ENCODE results near the gene MFSD6L. TPM values are rescaled to one million over a fixed set of nuclear protein-coding genes. Genes with fewer than 3 reads are reported as not detected.
A peak's percentile ranks its signal among the peaks of the same experiment; 100 is the strongest.

Gene MFSD6L
- total and polyA plus RNA-seq, 12 donors, result 0.06 to 0.24 (median 0.13) TPM; not detected in 7

- TF ChIP-seq CTCF (IDR thresholded peaks at IDR 0.05), result peak in 3 of 6 experiments; percentile 17 to 25 (median 24)
- no peak for TF ChIP-seq POLR2A (IDR thresholded peaks at IDR 0.05)
- Histone ChIP-seq H3K4me1 (replicated peaks in 1 of 2) (no peaks in the 10 kb centered on the region), H3K27ac (no peak overlapping the region), H3K4me3 (no peak overlapping the region), H3K9me3 (replicated peaks in 1 of 3) (peaks cover 0 to 4% (median 0%) of the 10 kb centered on the region in 3 donors), H3K36me3 (replicated peaks in 1 of 2) (no peaks in the 10 kb centered on the region), H3K27me3 (no peaks in the 10 kb centered on the region)
- intact Hi-C loops (cut with DNase I), result no loop called here
- WGBS, 4 donors, result 14 to 32% (median 29%) methylated on average over 1 of the region's 1 CpG
- no peak for DNase-seq
Observed at GRCh38 chr17:8753976-8754440, 45.2 kb downstream of the MFSD6L start.

GRCh38 chr17:8753136-8753975 lies 45.8 kb downstream of the MFSD6L start:
- Histone ChIP-seq H3K27me3 (no peaks in the 10 kb centered on the region), H3K9me3 (replicated peaks in 1 of 3) (peaks cover 0 to 4% (median 0%) of the 10 kb centered on the region in 3 donors), H3K27ac (no peak overlapping the region), H3K4me3 (no peak overlapping the region), H3K36me3 (replicated peaks in 1 of 2) (no peaks in the 10 kb centered on the region), H3K4me1 (replicated peaks in 1 of 2) (no peaks in the 10 kb centered on the region)
- DNase-seq, result no peak
- intact Hi-C loops (cut with DNase I), result no loop called here
- no peak for TF ChIP-seq POLR2A (IDR thresholded peaks at IDR 0.05)
- TF ChIP-seq CTCF (IDR thresholded peaks at IDR 0.05), result no peak
- WGBS, 4 donors, result 56 to 82% (median 81%) methylated on average over 7 to 12 of the region's 12 CpGs

GRCh38 chr17:8749616-8750015 lies 49.5 kb downstream of the MFSD6L start:
- no peak for DNase-seq
- no peaks in the 10 kb centered on the region for H3K36me3 ChIP-seq (replicated peaks in 1 of 2)
- H3K27me3 ChIP-seq, result no peaks in the 10 kb centered on the region
- TF ChIP-seq POLR2A (IDR thresholded peaks at IDR 0.05) (no peak), CTCF (IDR thresholded peaks at IDR 0.05) (no peak)
- H3K9me3 ChIP-seq (replicated peaks in 1 of 3), result peaks cover 0 to 4% (median 0%) of the 10 kb centered on the region in 3 donors
- 56 to 76% (median 66%) methylated on average over 3 of the region's 3 CpGs for WGBS, 4 donors
- H3K4me3 ChIP-seq, result no peak overlapping the region
- H3K27ac ChIP-seq, result no peak overlapping the region
- peaks cover 0 to 4% of the 10 kb centered on the region in 2 donors for H3K4me1 ChIP-seq (replicated peaks in 1 of 2)
- intact Hi-C loops (cut with DNase I), result loop anchor here (10.0 kb wide), 4 partner anchors 175 to 365 kb away; partner anchors contain the start of gene RPL26 (in 1 of the 2)

DNA sequence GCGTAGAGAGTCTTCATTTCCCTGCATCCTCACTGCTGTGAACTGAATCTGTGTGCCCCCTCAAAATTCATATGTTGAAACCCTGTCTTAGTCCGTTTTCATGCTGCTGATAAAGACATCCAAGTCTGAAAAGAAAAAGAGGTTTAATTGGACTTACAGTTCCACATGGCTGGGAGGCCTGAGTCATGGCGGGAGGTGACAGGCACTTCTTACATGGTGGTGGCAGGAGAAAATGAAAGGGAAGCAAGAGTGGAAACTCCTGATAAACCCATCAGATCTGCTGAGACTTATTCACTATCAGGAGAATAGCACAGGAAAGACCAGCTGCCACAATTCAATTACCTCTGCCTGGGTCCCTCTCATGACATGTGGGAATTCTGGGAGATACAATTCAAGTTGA lies 51.4 kb downstream of the MFSD6L start:
- 78 to 92% (median 88%) methylated on average over 3 of the region's 3 CpGs for WGBS, 4 donors
- intact Hi-C loops (cut with DNase I), result loop anchor here (10.0 kb wide), 4 partner anchors 173 to 363 kb away; partner anchors contain the start of gene RPL26 (in 1 of the 2)
- Histone ChIP-seq H3K27ac (no peak overlapping the region), H3K9me3 (replicated peaks in 1 of 3) (peaks cover 0 to 4% (median 0%) of the 10 kb centered on the region in 3 donors), H3K4me3 (no peak overlapping the region), H3K4me1 (replicated peaks in 1 of 2) (peaks cover 0 to 4% of the 10 kb centered on the region in 2 donors), H3K36me3 (replicated peaks in 1 of 2) (no peaks in the 10 kb centered on the region), H3K27me3 (no peaks in the 10 kb centered on the region)
- TF ChIP-seq CTCF (IDR thresholded peaks at IDR 0.05) (no peak), POLR2A (IDR thresholded peaks at IDR 0.05) (no peak)
- no peak for DNase-seq

Other genes with a start within 250 kb of the MFSD6L start
- gene MYH10, start 168.6 kb downstream of the MFSD6L start, total RNA-seq, result 100 to 1,000 TPM in 1 of 9 donors, 10 to 100 TPM in 8; 31.9 to 101 (median 47.6) TPM
- 10 to 100 TPM in 2 of 3 donors, 1 to 10 TPM in 1; 9.8 to 31.4 (median 16.4) TPM for gene MYH10, start 168.6 kb downstream of the MFSD6L start, polyA plus RNA-seq
- gene CCDC42, start 54.5 kb downstream of the MFSD6L start, total RNA-seq, result not detected
- gene CCDC42, start 54.5 kb downstream of the MFSD6L start, polyA plus RNA-seq, result not detected
- gene SPDYE4, start 40.8 kb downstream of the MFSD6L start, total RNA-seq, result not detected
- not detected for gene SPDYE4, start 40.8 kb downstream of the MFSD6L start, polyA plus RNA-seq
- 1 to 10 TPM in 3 of 9 donors, under 1 TPM in 6; 0.17 to 1.7 (median 0.72) TPM for gene PIK3R6, start 68.3 kb upstream of the MFSD6L start, total RNA-seq
- gene PIK3R6, start 68.3 kb upstream of the MFSD6L start, polyA plus RNA-seq, result 1 to 10 TPM in 1 of 3 donors, under 1 TPM in 2; 0.26 to 1.5 (median 0.94) TPM
- gene PIK3R5, start 166.3 kb upstream of the MFSD6L start, total RNA-seq, result 10 to 100 TPM in 8 of 9 donors, 1 to 10 TPM in 1; 1.2 to 51.7 (median 20.1) TPM
- gene PIK3R5, start 166.3 kb upstream of the MFSD6L start, polyA plus RNA-seq, result 10 to 100 TPM in 1 of 3 donors, 1 to 10 TPM in 2; 3.3 to 18.8 (median 5.3) TPM
- under 1 TPM; 0.12 to 0.72 (median 0.32) TPM for gene NTN1, start 222.1 kb upstream of the MFSD6L start, total RNA-seq
- under 1 TPM; 0.13 to 0.84 (median 0.24) TPM for gene NTN1, start 222.1 kb upstream of the MFSD6L start, polyA plus RNA-seq

All from adrenal gland (tissue), 12 donors.